ENCODE results near the gene GUCA2A.

The GUCA2A gene

DNA sequence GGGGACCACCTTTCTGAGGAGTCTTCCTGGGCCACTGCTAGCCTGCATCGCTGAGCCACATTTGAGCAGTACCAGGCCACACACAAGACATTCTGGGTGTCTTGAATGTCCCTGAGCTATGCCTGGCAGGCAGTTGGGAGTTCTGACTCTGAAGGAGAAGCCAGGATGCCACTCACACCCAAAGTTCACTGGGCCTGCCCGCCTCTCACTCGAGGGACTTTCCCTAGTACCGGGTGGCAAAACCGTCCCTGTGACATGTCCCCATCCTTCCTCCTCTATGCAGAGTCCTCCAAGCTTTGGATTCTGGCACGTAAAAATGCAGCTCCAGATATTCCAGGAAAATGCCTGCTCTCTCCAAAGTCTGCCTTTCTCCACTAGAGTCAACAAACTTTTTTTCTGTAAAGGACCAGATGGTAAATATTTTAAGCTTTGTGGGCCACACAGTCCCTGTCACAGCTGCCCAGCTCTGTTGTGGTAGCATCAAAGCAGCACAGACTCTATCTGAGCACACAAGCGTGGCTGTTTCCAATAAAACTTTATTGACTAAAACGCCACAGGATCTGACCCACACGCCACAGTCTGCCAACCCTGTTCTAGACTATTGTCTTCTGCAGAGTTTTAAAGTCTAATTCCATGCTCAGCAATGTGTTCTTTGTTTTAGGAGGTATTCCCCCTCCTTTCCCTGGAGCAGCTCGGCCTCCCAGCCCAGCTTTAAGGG lies 30.6 kb downstream of the GUCA2A start:
- no peak for DNase-seq (ENCODE audit: low spot score)

DNA sequence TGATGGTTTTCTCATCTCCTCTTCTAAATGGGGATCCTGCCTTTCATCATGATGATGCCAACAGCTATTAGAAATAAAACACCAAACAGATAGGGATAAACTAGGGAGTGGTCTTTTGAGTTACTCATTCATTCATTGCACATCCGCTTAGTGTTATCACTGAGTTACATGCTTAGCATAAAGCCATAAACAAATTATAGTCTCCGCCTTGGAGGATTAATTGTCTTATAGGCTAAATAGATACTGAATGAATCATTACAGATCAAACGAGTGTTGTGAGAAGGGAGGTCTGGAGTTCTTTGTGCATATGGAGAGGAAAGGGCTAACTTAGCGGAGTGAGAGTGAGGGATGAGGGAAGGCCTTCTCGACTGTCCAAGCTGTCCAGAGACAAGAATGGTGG lies 31.2 kb downstream of the GUCA2A start:
- no peak for DNase-seq (ENCODE audit: low spot score)

DNA sequence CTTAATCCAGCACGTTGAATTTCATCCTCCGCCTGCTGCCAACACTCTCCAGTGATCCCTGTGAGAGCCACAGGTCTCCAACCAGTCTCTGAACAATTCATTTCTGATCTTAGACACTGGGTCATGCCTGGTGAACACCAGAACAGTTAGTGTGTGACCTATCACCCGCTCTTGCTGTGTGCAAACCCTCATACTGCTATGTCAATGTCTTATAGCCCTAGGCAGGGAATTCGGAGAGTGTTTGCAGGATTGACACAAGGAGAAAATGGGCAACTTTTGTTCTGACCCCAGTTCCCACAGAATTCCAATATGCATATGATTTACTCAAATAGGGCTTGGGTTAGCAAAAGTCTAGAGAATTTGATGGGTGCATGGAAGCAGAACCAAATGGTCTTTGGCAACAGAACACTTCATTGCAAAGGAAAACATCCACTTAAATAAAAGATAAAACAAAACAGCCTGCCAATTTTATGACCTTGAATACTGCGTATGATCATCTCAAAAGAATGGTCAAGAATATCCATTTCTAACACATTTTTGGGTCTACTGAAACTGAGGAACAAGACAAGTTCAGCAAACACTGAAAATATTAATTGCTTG lies 34.4 kb downstream of the GUCA2A start:
- DNase-seq (ENCODE audit: low spot score): no peak

DNA sequence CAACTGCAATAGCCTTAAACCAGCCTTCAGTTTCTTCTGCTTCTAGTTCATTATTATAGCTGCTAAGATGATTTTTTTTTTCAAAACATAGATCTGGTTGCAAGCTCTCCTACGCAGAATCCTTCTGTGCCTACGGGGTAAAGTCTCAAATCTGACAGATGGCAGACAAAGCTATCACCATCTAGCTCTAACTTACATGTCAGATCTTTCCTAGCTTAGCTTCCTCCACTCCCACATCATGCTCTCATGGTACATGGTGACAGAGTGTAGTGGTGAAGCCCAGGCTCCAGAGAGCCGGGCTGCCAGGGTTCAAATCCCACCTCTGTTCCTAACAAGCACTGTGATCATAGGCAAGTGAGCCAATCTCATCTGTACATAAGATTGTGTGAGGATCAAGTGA lies 35.6 kb downstream of the GUCA2A start:
- DNase-seq (ENCODE audit: low spot score): no peak

DNA sequence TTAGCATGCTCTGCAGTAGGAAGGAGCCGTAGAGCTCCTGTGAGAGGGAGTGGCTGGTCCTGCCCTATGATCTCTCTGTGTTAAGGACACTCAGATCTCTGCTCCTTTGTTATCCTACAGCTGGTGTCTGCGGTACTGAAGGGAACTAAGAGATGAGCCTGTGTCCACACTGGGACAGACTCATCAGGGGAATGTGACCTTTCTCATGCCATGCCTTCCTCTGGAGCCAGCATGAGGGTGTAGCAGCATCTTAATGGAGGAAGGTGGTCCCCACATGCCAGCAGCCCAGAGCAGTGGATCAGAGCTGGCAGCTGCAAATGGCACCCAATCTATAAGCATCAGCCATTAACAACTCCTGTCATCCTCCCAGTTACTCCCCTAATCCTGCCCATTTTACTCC lies 36.0 kb downstream of the GUCA2A start:
- no peak for DNase-seq (ENCODE audit: low spot score)

DNA sequence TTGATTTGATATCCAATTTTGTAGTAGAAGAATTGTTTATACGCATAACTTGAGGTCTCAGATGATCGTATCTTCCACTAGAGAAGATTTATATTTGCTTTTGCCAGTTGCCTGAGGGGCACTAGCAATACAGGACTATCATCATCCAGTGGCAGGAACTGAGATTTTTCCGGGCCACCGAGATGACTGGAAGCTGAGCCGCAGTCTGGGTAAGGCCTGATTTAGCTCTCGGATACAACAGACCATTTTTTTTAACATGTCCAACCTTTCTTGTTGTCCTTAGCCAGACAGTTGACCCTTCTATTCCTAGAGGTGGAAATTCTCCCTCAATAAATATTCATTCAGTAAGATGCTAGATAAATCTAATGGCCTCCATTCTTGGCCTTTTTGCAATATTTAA lies 36.8 kb downstream of the GUCA2A start:
- DNase-seq (ENCODE audit: low spot score): no peak

DNA sequence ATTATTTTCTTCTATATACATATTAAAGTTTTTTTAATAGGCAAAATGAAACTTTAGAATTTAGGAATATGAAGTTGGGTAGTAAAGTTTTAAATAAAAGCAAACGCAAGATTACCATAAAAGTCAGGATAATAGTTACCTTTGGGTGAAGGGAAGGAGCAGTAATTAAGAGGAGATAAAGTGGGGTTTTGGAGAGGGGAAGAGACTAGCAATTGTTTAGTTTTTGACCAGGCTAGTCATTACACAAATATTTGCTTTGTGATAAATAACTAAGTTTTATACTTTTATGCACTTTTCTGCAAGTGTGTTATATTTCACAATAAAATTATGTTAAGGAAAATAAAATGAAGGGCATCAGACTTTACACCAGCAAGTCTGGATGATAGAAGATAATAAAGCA lies 39.0 kb downstream of the GUCA2A start:
- DNase-seq (ENCODE audit: low spot score): no peak

DNA sequence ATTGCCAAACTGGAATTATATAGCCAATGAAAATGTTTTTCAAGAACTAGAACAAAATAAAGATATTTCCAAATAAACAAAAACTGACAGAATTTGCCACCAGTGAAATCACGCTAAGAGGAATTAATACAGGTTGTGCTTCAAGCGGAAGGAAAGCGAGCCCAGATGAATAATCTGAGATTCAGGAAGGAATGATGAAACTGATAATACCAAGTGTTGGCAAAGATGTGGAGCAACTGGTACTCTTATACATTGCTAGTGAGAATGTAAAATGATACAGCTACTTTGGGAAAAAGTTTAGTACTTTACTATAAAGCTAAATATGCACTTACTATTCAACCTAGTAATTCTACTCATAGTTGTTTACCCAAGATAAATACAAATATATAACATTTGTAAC lies 42.1 kb downstream of the GUCA2A start:
- no peak for DNase-seq (ENCODE audit: low spot score)

DNA sequence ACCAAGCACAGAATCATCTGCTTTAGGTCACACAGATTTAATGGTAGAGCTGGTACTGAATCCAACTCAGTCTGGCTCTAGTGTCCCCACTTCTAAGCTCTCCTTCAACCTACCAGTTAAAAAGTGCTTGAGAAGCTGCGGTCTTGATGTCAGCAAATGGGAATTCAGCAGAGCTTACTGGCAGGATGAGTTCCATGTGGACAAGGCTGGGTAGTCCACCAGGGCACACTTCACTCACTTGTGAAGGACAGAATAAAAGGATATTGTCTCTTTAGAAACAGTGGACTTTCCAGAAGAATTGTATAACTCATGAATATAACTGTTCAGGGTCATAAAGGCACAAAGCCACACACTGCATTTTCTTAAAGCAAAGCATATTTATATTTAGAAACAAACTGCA lies 46.4 kb downstream of the GUCA2A start:
- DNase-seq (ENCODE audit: low spot score): no peak

DNA sequence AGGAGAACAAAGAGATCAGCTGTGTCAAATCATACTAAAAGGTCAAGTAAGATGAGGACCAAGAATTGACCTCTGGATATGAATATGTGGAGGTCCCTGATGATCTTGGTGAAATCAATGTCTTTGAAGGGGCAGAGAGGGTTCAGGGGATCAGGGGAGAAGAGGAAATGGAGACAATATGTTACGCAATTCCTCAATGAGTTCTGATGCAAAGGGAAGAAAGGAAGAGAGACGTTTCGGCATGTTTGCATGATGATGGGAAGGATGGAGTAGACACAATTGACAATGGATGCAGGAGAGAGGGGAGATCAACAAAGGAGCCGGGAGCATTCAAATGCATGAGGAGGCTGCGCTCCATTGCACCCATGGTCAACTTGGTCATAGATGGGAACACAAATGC lies 47.3 kb downstream of the GUCA2A start:
- DNase-seq (ENCODE audit: low spot score): no peak

DNA sequence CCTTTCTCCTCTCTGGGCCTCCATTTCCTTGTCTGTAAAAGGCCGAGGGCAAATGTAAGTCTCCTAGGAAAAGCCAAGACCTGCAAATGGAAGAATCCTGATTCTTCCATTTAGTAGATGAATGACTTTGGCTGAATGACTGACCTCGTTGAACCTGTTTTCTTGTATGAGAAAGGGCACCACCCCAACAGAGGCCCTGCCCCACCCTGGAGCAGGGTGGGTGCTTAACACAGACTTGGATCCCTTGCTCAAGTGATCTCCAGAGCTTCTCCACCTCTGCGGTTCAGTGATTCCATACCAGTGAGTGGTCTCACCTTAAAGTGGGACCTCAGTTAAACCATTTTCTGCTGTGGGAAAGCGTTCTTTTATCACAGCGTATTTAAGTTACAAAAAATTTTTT lies 50.3 kb downstream of the GUCA2A start:
- DNase-seq (ENCODE audit: low spot score): no peak
